MCF 10A (cell line): Measurements from ENCODE around the gene UBE2D4. TPM values are rescaled to one million over a fixed set of nuclear protein-coding genes. Genes with fewer than 3 reads are reported as not detected.

Experiments used
- BruUV-seq: library from RNA; stranded (reverse); fragments of 400-500 nt; replicated peaks from 2 replicates; lab custom pipeline; 2021; lab: Mats Ljungman, UMichigan
- CTCF ChIA-PET: fragments of 300-600 bp; sonication (Branson Sonifier 250); formaldehyde crosslinking; extraction: SDS; loops from one replicate; lab custom pipeline; 2021; ENCODE audit warnings: antibody characterized with exemption, inconsistent platforms; lab: Yijun Ruan, JAX
- POLR2A ChIA-PET: fragments of 300-600, 350-650 bp; sonication (Branson Sonifier 250); formaldehyde crosslinking; extraction: SDS; loops from one replicate; lab custom pipeline; 2020; ENCODE audit warnings: antibody characterized with exemption, inconsistent platforms; lab: Yijun Ruan, JAX
- DNase-seq: peaks from one replicate; pipeline ENCODE4 v3.0.0-alpha.2; 2018; ENCODE audit not compliant: unreplicated experiment
- H3K27ac Mint-ChIP-seq: one replicate; pipeline ENCODE4 v1.8.0; 2022; ENCODE audit warnings: mild to moderate bottlenecking, low read depth, mixed read lengths; ENCODE audit not compliant: unreplicated experiment
- H3K27me3 Mint-ChIP-seq: one replicate; pipeline ENCODE4 v1.8.0; 2022; ENCODE audit warnings: mixed read lengths; ENCODE audit not compliant: insufficient read depth, unreplicated experiment
- H3K36me3 Mint-ChIP-seq: one replicate; pipeline ENCODE4 v1.8.0; 2022; ENCODE audit warnings: mild to moderate bottlenecking, moderate library complexity, mixed read lengths; ENCODE audit not compliant: insufficient read depth, unreplicated experiment
- H3K4me1 Mint-ChIP-seq: one replicate; pipeline ENCODE4 v1.8.0; 2022; ENCODE audit warnings: mixed read lengths; ENCODE audit not compliant: insufficient read depth, unreplicated experiment
- H3K4me3 Mint-ChIP-seq: one replicate; pipeline ENCODE4 v1.8.0; 2022; ENCODE audit warnings: mild to moderate bottlenecking, moderate library complexity, mixed read lengths; ENCODE audit not compliant: unreplicated experiment
- H3K9me3 Mint-ChIP-seq: one replicate; pipeline ENCODE4 v1.8.0; 2022; ENCODE audit warnings: mixed read lengths; ENCODE audit not compliant: unreplicated experiment
- intact Hi-C: fragments of 100-400 bp; cut with micrococcal nuclease; formaldehyde crosslinking; loops from 2 replicates; pipeline ENCODE4 v1.14.1; 2022
- total RNA-seq: library from RNA; stranded (reverse); gene quantifications from 2 replicates; pipeline ENCODE4 v1.2.3, GENCODE V29; 2022
- TF ChIP-seq, protein P1 (sequence below): fragments of 200-600 bp; IDR thresholded peaks from one replicate; pipeline ENCODE4 v1.8.0; 2022; ENCODE audit warnings: antibody characterized with exemption, mild to moderate bottlenecking; ENCODE audit not compliant: unreplicated experiment

Gene UBE2D4
- total RNA-seq, 1 experiment from 2014 or later, result 13.7 TPM

GRCh38 chr7:43943417-43944187 lies 17.4 kb downstream of the UBE2D4 start:
- CTCF ChIA-PET, result interaction anchor here (0.5 to 2.9 kb wide), 7 partner anchors 9 to 243 kb away, joined by 3 to 14 read pairs (median 3); no protein-coding TSS in a partner anchor

DNA sequence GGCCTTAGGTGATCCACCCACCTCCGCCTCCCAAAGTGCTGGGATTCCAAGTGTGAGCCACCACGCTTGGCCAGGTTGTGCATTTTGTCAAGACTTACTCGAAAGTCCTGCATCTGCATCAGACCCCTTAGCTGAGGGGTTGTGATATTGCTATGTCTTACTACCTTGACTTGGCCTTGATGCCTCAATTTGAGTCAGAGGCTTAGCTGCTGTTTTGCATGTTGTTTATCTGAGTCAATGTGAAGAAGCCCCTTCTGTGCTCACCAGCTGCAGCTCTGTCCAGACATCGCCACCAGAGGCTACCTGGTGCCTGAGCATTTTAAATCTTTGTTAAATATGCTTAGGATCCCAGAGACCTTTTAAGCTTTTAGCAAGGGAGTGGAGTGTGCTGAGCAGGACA lies 18.1 kb downstream of the UBE2D4 start:
- CTCF ChIA-PET, result interaction anchor here (0.5 to 2.9 kb wide), 4 partner anchors 11 to 89 kb away, joined by 3 to 14 read pairs (median 4); no protein-coding TSS in a partner anchor

More at GRCh38 chr7:43943417-43944187, 17.4 kb downstream of the UBE2D4 start:
- intact Hi-C loops, result no loop called here
- Mint-ChIP-seq H3K9me3 (no peaks in the 10 kb centered on the region), H3K4me3 (no peak overlapping the region), H3K27ac (no peak overlapping the region), H3K4me1 (peaks cover 9% of the 10 kb centered on the region), H3K36me3 (no peaks in the 10 kb centered on the region), H3K27me3 (no peaks in the 10 kb centered on the region)
- POLR2A ChIA-PET, result interaction anchor here (0.6 to 1.3 kb wide), 4 partner anchors 9 to 71 kb away, joined by 3 to 4 read pairs (median 3); no protein-coding TSS in a partner anchor
- TF ChIP-seq, protein P1, sequence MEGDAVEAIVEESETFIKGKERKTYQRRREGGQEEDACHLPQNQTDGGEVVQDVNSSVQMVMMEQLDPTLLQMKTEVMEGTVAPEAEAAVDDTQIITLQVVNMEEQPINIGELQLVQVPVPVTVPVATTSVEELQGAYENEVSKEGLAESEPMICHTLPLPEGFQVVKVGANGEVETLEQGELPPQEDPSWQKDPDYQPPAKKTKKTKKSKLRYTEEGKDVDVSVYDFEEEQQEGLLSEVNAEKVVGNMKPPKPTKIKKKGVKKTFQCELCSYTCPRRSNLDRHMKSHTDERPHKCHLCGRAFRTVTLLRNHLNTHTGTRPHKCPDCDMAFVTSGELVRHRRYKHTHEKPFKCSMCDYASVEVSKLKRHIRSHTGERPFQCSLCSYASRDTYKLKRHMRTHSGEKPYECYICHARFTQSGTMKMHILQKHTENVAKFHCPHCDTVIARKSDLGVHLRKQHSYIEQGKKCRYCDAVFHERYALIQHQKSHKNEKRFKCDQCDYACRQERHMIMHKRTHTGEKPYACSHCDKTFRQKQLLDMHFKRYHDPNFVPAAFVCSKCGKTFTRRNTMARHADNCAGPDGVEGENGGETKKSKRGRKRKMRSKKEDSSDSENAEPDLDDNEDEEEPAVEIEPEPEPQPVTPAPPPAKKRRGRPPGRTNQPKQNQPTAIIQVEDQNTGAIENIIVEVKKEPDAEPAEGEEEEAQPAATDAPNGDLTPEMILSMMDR, result no peak
- DNase-seq, result peak; percentile 13
- no TSS peak for BruUV-seq

GRCh38 chr7:43952028-43952427 lies 25.8 kb downstream of the UBE2D4 start:
- Mint-ChIP-seq H3K36me3 (peaks cover 21% of the 10 kb centered on the region), H3K27me3 (no peaks in the 10 kb centered on the region), H3K4me3 (no peak overlapping the region), H3K27ac (no peak overlapping the region), H3K9me3 (no peaks in the 10 kb centered on the region), H3K4me1 (no peaks in the 10 kb centered on the region)
- TF ChIP-seq, protein P1, result no peak
- ChIA-PET CTCF (no interaction called here), POLR2A (no interaction called here)
- BruUV-seq, result no TSS peak
- no peak for DNase-seq
- intact Hi-C loops, result no loop called here

More for the DNA sequence above, 18.1 kb downstream of the UBE2D4 start:
- no TSS peak for BruUV-seq
- no peaks in the 10 kb centered on the region for H3K27me3 Mint-ChIP-seq
- H3K27ac Mint-ChIP-seq, result no peak overlapping the region
- H3K9me3 Mint-ChIP-seq, result no peaks in the 10 kb centered on the region
- peaks cover 9% of the 10 kb centered on the region for H3K4me1 Mint-ChIP-seq
- no peak for DNase-seq
- no peak overlapping the region for H3K4me3 Mint-ChIP-seq
- POLR2A ChIA-PET, result interaction anchor here (0.6 to 1.3 kb wide), 3 partner anchors 16 to 1757 kb away, joined by 3 to 4 read pairs (median 3); no protein-coding TSS in a partner anchor
- intact Hi-C loops, result no loop called here
- no peaks in the 10 kb centered on the region for H3K36me3 Mint-ChIP-seq
- TF ChIP-seq, protein P1, result no peak

DNA sequence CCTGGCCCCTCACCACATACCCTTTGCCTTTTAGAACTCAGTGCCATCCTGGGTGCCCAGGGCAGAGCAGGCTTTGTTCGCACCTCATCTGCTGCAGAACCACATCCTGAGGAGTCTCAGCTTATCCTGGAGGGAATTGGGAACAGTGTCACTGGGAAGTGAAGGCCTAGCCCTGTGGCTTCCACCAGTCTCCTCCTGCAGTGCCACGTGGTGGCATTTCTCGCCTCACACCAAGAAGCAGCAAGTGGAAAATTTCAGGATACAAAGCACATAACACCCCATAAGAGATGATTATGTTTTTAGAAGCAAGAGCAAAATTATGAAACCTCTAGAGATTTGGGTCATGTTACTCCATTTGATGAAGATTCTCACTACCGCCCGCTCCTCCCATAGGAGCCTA lies 26.8 kb downstream of the UBE2D4 start:
- Mint-ChIP-seq H3K4me1 (no peaks in the 10 kb centered on the region), H3K27ac (no peak overlapping the region), H3K27me3 (no peaks in the 10 kb centered on the region), H3K36me3 (peaks cover 21% of the 10 kb centered on the region), H3K4me3 (no peak overlapping the region), H3K9me3 (no peaks in the 10 kb centered on the region)
- ChIA-PET POLR2A (interaction anchor here (0.6 kb wide), 1 partner anchor 194 kb away, joined by 3 read pairs; no protein-coding TSS in a partner anchor), CTCF (interaction anchor here (0.6 kb wide), 1 partner anchor 259 kb away, joined by 3 read pairs; no protein-coding TSS in a partner anchor)
- intact Hi-C loops, result no loop called here
- TF ChIP-seq, protein P1, result no peak
- no peak for DNase-seq
- BruUV-seq, result no TSS peak
